Measurements from ENCODE around the gene CELSR3.

DNA sequence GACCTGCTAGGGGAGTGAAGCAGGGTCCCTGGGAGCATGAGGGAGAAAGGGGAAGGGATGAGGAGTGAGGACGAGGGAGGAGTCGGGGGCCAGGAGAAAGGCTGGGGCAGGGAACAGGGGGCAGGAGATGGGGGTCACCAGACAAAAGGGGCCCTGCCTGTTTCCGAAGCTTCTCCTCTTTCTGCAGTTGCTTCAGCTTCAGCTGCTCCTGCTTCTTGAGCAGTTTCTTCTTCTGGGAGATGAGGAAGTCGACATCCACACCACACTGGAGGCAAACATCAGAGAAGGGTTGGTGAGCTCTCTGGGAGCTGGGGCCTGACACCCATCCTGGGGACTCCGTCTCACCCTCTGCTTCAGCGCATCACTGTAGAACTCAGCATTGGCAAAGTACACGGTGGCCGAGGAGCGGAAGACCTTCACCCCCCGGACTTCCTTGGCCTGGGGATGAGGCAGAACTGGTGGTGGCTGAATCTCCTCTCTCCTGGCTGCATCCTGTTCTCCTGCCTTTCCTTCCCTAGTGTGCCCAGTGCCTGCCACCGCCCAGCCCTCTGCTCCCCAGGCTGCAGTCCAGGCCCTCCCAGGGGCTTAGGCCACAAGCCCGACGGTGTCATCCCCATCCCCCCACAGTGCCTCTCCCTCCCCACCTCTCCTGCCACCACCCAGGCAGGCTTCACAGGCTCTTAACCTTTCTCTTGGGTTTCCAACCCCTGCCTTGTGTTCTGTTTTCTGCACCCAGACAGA, 34.2 kb downstream of the CELSR3 start:
- TF ChIP-seq EGR1 (IDR thresholded peaks at IDR 0.05; ENCODE audit: low read depth in 2 of 2) (no peak), NR2F2 (IDR thresholded peaks at IDR 0.05) (no peak), RXRA (IDR thresholded peaks at IDR 0.05) (no peak), SP1 (IDR thresholded peaks at IDR 0.05) (no peak), YY1 (IDR thresholded peaks at IDR 0.05) (no peak)
- TF ChIP-seq, protein P1, sequence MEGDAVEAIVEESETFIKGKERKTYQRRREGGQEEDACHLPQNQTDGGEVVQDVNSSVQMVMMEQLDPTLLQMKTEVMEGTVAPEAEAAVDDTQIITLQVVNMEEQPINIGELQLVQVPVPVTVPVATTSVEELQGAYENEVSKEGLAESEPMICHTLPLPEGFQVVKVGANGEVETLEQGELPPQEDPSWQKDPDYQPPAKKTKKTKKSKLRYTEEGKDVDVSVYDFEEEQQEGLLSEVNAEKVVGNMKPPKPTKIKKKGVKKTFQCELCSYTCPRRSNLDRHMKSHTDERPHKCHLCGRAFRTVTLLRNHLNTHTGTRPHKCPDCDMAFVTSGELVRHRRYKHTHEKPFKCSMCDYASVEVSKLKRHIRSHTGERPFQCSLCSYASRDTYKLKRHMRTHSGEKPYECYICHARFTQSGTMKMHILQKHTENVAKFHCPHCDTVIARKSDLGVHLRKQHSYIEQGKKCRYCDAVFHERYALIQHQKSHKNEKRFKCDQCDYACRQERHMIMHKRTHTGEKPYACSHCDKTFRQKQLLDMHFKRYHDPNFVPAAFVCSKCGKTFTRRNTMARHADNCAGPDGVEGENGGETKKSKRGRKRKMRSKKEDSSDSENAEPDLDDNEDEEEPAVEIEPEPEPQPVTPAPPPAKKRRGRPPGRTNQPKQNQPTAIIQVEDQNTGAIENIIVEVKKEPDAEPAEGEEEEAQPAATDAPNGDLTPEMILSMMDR (IDR thresholded peaks at IDR 0.05; ENCODE audit: low read depth, low read length, missing input control): no peak
- TF ChIP-seq, protein P2, sequence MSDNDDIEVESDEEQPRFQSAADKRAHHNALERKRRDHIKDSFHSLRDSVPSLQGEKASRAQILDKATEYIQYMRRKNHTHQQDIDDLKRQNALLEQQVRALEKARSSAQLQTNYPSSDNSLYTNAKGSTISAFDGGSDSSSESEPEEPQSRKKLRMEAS (IDR thresholded peaks at IDR 0.05): no peak
- TF ChIP-seq, protein P3, sequence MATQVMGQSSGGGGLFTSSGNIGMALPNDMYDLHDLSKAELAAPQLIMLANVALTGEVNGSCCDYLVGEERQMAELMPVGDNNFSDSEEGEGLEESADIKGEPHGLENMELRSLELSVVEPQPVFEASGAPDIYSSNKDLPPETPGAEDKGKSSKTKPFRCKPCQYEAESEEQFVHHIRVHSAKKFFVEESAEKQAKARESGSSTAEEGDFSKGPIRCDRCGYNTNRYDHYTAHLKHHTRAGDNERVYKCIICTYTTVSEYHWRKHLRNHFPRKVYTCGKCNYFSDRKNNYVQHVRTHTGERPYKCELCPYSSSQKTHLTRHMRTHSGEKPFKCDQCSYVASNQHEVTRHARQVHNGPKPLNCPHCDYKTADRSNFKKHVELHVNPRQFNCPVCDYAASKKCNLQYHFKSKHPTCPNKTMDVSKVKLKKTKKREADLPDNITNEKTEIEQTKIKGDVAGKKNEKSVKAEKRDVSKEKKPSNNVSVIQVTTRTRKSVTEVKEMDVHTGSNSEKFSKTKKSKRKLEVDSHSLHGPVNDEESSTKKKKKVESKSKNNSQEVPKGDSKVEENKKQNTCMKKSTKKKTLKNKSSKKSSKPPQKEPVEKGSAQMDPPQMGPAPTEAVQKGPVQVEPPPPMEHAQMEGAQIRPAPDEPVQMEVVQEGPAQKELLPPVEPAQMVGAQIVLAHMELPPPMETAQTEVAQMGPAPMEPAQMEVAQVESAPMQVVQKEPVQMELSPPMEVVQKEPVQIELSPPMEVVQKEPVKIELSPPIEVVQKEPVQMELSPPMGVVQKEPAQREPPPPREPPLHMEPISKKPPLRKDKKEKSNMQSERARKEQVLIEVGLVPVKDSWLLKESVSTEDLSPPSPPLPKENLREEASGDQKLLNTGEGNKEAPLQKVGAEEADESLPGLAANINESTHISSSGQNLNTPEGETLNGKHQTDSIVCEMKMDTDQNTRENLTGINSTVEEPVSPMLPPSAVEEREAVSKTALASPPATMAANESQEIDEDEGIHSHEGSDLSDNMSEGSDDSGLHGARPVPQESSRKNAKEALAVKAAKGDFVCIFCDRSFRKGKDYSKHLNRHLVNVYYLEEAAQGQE (IDR thresholded peaks at IDR 0.05): no peak
